ENCODE data around the gene CYLD. TPM values are rescaled to one million over a fixed set of nuclear protein-coding genes. Genes with fewer than 3 reads are reported as not detected.

CYLD gene
- total and polyA plus RNA-seq, 8 donors, result 27.1 to 52.1 (median 30.3) TPM

DNA sequence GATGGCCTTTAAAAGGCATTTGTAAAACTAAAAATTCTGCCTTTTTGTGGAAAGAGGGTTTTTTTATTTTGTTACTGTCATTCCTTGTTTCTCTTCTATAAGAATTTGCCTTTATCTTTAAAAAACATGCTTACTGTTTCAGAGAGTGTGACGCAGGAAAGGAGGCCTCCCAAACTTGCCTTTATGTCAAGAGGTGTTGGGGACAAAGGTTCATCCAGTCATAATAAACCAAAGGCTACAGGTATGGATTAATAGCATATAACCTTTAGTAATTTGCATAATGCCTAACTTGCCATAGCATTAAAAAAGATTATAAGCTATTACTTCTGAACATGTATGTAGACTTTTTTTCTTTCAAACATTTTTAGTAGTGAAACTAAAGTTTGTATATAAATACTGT is 34.2 kb downstream of the CYLD start:
- Histone ChIP-seq H3K27me3 (no peaks in the 10 kb centered on the region), H3K27ac (no peak overlapping the region), H3K4me3 (no peak overlapping the region), H3K9me3 (no peaks in the 10 kb centered on the region), H3K4me1 (no peaks in the 10 kb centered on the region), H3K36me3 (peaks cover 0 to 27% of the 10 kb centered on the region in 2 donors)
- intact Hi-C loops (cut with DNase I), result no loop called here
- ATAC-seq, result no peak
- DNase-seq, result no peak
- TF ChIP-seq, protein P1, sequence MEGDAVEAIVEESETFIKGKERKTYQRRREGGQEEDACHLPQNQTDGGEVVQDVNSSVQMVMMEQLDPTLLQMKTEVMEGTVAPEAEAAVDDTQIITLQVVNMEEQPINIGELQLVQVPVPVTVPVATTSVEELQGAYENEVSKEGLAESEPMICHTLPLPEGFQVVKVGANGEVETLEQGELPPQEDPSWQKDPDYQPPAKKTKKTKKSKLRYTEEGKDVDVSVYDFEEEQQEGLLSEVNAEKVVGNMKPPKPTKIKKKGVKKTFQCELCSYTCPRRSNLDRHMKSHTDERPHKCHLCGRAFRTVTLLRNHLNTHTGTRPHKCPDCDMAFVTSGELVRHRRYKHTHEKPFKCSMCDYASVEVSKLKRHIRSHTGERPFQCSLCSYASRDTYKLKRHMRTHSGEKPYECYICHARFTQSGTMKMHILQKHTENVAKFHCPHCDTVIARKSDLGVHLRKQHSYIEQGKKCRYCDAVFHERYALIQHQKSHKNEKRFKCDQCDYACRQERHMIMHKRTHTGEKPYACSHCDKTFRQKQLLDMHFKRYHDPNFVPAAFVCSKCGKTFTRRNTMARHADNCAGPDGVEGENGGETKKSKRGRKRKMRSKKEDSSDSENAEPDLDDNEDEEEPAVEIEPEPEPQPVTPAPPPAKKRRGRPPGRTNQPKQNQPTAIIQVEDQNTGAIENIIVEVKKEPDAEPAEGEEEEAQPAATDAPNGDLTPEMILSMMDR (IDR thresholded peaks at IDR 0.05), result no peak

DNA sequence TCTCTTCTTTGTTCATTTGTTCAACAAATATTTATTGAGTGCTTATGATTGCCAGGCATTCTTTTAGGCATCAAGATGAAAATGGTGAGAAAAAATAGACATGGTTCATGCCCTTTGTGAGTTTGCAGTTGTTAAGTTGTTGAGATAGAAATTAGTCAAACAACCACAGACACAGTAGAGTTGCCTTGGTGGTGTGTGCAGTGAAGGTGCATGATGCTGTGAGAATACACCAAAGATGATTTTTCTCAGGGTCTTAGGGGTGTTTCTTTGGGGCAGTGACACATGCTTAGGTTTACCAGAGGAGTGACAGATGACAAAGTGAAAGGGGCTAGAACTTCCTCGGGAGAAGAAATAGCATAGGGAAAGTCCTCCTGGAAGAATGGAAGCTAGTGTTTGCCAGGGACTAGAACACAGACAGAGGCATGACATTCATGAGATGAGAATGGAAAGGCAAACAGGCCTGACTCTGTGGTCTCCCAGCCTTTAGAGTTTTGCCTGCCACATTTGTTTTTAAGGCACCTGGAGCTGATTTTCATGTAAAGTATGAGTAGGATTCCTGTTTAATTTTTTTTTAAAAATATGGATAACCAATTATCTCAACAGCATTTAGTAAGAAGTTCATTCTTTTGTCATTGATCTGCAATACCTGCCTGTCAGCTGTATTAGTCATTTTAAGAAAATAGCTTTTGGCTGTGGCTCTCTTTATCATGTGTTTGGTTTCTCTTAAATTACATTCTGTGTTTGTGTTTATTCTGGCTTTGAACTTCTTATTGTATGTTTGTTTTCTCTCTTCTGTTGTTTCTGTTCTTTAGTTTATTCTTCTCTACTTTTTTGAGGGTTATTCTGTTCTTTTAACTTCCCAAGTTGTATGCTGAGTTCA is 36.6 kb downstream of the CYLD start:
- TF ChIP-seq, protein P1 (IDR thresholded peaks at IDR 0.05), result no peak
- Histone ChIP-seq H3K4me3 (no peak overlapping the region), H3K4me1 (no peaks in the 10 kb centered on the region), H3K9me3 (no peaks in the 10 kb centered on the region), H3K27me3 (no peaks in the 10 kb centered on the region), H3K27ac (no peak overlapping the region), H3K36me3 (peaks cover 0 to 52% of the 10 kb centered on the region in 2 donors)
- intact Hi-C loops (cut with DNase I), result no loop called here
- DNase-seq (no peak), ATAC-seq (no peak)

DNA sequence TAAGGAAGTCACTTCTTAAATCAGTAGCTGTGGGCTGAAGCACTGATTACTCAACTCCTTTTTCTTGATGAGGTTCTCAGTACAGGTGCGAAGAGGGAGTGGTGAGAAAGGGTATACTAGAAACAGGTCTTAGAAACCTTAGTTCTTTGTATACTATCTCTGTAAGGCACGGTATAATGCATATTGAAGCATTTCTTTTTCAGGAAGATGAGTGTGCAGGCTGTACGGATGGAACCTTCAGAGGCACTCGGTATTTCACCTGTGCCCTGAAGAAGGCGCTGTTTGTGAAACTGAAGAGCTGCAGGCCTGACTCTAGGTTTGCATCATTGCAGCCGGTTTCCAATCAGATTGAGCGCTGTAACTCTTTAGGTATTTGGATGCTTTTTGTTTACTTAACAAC is 39.2 kb downstream of the CYLD start:
- intact Hi-C loops (cut with DNase I), result no loop called here
- H3K4me3 ChIP-seq, result no peak overlapping the region
- ATAC-seq (no peak), DNase-seq (no peak)
- TF ChIP-seq, protein P1 (IDR thresholded peaks at IDR 0.05), result no peak
- no peaks in the 10 kb centered on the region for H3K9me3 ChIP-seq
- no peak overlapping the region for H3K27ac ChIP-seq
- H3K4me1 ChIP-seq, result no peaks in the 10 kb centered on the region
- H3K36me3 ChIP-seq, result peaks cover 0 to 75% of the 10 kb centered on the region in 2 donors
- H3K27me3 ChIP-seq, result no peaks in the 10 kb centered on the region

DNA sequence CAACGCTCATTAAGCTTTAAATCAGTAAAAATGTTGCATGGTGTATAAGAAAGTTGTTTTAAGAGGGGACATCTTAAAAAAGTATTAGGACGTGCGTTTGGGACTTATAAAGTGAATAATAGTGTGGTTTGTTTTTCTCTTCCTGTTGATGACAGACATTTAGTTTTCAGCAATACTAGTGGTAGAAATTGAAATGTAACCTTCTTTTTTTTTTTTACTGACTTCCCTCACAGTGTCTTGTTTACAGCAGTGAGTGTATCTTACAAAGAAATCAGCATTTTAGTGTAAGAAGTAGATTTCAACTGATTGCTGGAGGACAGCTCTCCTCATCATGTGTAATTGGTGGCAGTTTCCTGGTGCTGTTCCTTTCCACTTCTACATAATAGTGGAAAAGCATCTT is 39.6 kb downstream of the CYLD start:
- Histone ChIP-seq H3K4me1 (no peaks in the 10 kb centered on the region), H3K27ac (no peak overlapping the region), H3K4me3 (no peak overlapping the region), H3K27me3 (no peaks in the 10 kb centered on the region), H3K36me3 (peaks cover 0 to 77% of the 10 kb centered on the region in 2 donors), H3K9me3 (no peaks in the 10 kb centered on the region)
- TF ChIP-seq, protein P1 (IDR thresholded peaks at IDR 0.05), result no peak
- no peak for DNase-seq
- ATAC-seq, result no peak
- intact Hi-C loops (cut with DNase I), result no loop called here

DNA sequence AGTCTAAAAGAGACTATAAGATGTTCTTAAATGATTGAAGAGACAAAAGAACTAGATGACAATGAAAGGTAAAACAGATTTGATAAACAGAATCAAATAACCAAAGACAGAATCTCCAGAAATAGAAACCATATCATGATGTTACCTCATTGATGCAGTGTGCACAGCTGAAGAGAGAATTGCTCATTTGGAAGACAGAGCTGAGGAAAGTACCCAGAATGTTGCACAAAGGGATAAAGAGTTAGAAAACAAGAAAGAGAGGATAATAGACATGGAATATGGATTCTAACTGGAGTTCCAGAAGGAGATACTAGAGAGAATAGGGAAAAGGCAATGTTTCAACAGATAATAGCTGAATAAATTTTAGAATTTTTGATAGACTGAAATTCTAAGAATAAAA is 47.9 kb downstream of the CYLD start:
- H3K4me3 ChIP-seq, result no peak overlapping the region
- DNase-seq, result no peak

More for the DNA sequence above, 47.9 kb downstream of the CYLD start:
- no peak for ATAC-seq
- intact Hi-C loops (cut with DNase I), result no loop called here
- no peaks in the 10 kb centered on the region for H3K27me3 ChIP-seq
- TF ChIP-seq, protein P1 (IDR thresholded peaks at IDR 0.05), result no peak
- no peak overlapping the region for H3K27ac ChIP-seq
- H3K36me3 ChIP-seq, result peaks cover 0 to 69% of the 10 kb centered on the region in 2 donors
- H3K4me1 ChIP-seq, result no peaks in the 10 kb centered on the region
- no peaks in the 10 kb centered on the region for H3K9me3 ChIP-seq
